DMS 273 (cell line): ENCODE measurements around the gene TATDN2.
"Not testable (repeated sequence)": the region's sequence is repeated elsewhere in the genome, so short reads cannot be mapped to it uniquely, and the experiment has no call there.

Experiments used
- DNase-seq: peaks from one replicate; lab custom pipeline; 2025; ENCODE audit not compliant: unreplicated experiment; lab: John Stamatoyannopoulos, UW

TATDN2 gene

DNA sequence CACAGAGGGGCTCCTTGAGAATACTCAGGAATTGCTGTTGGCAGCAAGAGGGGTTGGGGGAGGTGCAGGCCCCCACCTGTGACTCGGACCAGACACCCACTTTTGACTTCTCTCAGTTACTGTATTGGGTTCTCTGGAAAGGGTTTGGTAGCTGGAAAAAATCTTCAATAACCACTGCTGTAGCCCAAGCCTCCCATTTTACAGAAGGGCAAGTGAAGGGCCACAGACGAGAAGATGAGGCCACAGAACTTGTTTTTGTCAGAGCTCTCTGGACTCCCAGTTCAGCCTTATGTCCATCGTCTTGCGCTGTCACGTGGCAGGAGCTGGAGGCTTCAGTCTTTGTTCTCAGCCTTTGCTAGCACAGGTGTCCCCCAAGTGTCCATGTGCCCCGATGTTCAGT is 12.7 kb upstream of the TATDN2 start:
- no peak for DNase-seq

DNA sequence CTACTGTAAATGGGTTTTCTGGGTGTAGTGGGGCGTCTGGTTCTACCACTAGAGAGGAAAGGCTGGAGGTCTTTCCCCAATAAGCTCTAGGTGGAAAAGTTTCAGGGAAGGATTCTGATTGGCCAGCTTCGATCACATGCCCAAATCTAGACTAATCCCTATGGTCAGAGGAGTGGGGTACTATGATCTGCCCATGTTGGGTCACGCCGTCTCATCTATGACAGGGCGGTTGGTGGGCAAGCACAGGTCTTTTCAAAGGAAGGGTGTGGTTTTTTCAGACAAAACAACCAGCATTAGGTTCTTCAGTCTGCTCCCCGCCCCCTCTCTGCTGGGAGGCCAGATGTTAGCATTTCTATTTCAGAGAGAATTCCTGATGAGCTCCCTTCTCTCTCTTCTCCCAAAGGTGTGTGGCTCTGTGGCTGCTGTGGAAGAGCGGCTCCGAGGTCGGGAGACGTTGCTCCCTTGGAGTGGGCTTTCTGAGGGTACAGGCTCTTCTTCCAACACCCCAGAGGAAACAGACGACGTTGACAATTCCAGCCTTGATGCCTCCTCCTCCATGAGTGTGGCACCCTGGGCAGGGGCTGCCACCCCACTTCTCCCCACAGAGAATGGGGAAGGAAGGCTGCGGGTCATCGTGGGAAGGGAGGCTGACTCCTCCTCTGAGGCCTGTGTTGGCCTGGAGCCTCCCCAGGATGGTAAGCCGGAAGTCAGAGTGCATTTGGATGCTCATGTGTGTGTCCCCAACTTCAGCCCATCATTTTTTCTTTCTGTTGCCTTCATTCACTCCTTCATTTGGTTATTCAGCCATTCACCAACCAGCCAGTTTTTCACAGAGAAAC is 9.7 kb upstream of the TATDN2 start:
- DNase-seq = peak; percentile 16

DNA sequence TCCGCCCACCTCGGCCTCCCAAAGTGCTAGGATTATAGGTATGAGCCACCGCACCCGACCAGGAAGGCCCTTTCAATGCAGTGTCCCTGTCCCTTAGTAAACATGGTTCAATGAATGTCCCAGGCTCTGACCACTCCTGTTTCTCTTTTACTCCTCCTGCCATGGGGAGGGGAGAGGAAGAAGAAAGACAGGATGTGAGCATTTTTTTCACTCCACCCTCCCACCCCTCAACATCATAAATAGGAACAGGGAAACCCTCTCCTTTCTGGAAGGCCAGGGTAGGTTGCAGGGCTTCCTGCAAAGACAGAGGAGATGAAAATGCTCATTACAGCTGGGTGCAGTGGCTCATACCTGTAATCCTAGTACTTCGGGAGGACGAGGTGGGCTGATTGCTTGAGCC is 7.5 kb upstream of the TATDN2 start:
- DNase-seq = no peak

DNA sequence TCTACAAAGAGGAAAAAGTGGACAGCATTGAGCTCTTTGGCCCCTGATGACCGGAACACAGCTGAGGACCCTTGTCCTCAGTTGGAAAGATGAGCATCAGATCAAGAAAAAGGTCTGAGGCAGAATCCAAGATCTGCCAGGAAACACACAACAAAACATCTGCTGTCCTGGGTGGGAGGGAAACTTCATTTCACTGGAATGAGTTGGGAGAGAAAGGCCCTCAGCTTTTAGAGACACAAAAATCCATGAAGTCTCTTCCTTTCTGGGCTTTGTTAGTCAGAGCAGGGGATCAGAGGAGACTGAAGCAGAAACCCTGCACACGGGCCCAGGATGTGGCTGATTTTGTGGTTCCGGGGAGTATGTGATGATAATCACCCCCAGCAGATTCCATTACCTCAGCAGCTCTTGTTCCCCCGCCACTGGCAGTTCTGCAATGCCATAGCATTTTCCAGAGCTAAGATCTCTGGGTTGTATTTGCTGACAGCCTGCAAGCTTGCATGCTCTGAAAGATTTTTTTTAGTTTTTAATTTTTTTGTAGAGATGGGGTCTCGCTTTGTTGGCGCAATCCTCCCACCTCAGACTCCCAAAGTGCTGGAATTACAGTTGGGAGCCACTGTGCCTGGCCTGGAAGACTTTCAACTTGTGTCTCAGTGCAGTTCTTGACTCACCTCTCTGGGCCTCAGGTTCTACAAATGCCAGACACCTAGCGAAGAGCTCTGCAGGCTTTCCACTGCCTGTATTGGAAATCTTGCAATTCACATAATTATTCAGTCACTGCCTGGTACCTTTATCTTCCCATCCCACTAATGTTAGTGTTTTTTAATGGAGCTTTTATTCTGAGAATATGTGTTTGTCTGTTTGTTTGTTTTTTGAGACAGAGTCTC is 5.8 kb upstream of the TATDN2 start:
- no peak for DNase-seq

DNA sequence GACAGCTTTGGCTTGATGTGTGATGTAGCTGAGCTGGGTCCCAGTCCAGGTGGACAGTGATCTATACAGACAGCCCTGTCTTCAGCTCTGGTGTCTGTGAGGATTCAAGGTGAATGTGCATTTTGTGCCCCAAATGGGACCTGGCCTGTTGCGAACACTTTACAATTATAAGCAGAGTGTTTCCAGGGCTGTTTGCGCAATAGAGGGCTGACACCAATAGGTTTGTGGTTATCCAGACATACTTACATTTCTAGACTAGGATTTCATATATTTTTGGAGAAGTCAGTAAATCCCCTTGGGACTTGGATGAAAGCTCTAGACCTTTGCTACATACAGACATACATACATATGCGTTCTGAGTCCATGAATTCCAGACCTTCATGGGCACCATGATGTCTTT is 4.2 kb upstream of the TATDN2 start:
- no peak for DNase-seq

DNA sequence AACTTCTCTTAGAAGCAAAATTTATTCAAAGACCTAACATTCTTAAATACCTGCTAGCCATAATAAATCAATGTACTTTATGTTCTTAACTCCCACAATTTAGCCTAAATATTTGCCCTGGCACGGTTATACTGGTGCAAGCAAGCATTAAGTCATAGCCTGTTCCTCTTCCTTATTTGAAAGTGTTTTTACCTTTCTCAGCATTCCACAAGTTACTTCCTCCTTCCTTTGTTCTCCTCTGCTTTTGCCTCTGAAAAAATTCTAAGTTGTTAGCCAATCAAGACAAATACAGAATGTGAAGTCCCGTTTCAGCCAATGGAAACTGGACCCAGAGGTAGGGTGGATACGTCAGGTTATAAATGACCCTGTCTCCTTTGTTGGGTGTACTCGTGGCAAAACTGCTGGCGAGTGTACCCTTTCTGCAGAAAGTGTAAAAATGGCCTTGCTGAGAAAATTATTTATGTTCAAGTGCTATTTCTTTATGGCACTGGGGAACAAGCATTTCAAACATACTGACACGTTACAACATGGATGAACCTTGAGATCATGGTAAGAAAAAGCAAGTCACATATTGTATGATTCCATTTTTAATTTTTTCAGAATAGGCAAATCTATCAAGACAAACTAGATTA is 3.1 kb upstream of the TATDN2 start:
- no peak for DNase-seq

DNA sequence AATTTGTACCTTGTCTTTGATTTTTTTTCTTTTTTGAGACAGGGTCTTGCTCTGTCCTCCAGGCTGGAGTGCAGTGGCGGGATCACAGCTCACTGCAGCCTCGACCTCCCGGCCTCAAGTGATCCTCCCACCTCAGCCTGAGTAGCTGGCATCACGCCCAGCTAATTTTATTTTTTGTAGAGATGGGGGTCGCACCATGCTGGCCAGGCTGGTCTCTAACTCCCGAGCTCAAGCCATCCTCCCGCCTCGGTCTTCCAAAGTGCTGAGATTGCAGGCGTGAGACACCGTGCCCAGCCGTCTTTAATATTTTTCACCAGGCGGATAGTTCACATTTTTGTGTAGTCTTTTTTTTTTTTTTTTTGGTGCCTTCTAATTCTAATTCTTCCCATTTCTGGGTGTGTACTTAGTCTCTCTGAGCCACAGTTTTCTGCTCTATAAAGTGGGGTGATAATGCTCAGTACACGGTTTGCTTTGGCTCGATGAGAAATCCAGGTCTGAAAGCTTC is 528 bp upstream of the TATDN2 start:
- peak; percentile 52 for DNase-seq

DNA sequence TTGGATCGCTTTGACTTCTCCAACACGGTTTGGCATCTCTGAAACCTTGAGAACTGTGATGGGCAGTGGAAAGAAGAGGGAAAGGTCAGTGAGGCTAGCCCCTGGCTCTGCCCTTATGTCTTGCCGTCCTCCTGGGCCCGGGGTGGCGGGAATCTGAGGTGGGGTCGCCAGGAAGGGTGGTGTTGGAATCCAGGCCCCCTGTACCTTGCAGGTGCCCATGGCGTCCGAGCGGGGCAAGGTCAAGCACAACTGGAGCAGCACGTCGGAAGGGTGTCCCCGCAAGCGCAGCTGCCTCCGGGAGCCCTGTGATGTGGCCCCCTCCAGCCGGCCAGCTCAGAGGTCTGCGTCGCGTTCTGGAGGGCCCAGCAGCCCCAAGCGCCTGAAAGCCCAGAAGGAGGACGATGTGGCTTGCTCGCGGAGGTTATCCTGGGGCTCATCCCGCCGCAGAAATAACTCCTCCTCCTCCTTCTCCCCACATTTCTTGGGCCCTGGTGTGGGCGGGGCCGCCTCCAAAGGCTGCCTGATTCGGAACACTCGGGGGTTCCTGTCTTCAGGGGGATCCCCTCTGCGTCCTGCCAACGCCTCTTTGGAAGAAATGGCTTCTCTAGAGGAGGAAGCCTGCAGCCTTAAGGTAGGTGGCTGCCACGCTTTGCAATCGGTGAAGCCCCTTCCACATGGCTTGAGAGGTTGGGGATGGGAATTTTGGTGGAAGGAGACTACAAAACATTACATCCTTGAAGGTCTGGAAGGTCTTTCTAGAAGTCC is 907 bp downstream of the TATDN2 start:
- peak; percentile 32 for DNase-seq

DNA sequence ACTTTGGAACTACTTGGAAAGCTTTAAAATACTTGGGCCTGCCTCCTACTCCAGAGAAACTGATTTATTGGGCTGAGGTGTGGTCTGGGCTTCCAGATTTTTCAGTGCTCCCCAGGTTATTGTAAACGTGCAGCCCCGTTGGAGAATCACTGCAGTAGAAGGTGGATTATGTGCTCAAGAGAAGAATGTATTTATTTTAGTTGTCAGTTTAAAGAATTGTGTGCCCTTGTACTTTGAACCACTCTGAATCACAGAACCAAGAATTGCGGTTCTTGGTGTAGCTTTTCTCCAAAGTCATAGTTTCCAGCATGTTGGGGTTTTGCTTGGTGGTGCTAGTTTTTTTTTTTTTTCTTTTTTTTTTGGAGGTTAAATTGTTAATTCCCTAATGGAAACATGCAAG is 1.6 kb downstream of the TATDN2 start:
- no peak for DNase-seq

DNA sequence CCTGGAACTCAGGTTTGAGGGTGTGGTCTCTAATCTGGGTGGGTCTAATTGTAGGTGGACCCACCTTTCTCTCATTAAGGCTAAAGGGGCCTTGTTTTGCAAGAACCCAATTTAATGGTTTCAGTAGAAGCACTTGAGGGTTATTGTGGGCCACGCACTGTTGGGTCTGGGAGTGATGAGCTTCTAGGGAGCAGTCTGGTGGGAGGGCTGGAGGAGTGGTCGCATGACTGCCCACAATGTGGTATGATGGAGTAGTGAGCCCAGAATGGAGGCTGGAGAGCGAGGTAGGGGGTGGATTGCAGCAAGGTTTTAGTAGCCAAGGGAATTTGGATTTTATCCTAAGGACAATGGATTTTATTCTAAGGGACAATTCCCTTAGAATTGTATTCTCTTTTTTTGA is 2.7 kb downstream of the TATDN2 start:
- DNase-seq = no peak

DNA sequence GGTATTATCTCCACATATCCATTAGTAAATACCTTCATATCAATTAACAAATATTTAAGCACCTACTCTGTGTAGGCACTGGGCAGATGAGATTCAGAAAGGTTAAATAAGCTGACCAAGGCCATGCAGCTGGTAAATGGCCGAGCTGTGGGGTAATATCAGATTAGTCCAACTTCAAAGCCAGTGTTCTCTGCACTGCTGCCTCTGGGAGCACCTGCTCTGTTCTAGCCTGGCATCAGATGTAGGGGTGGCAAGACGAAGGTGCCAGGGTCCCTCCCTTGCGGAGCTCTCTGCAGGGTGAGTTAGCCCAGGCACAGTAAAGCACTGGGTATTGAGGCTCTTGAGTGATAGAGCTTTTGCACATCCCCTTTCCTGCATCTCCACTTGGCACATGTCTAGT is 5.5 kb downstream of the TATDN2 start:
- DNase-seq = no peak

DNA sequence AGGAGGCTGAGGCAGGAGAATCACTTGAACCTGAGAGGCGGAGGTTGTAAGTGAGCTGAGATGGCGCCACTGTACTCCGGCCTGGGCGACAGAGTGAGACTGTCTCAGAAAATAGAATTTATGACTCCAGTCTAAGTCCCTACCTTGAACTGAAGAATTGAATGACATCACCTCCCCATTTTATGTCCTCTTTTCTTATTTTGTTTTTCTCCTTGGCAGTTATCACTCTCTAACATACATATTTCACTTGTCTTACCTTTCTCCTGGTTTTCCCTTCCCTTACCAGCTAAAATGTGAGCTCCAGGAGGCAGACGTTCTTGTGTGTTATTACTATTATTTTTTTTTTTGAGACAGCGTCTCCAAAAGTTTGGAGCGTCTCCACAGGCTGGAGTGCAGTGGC is 7.6 kb downstream of the TATDN2 start:
- no peak for DNase-seq

DNA sequence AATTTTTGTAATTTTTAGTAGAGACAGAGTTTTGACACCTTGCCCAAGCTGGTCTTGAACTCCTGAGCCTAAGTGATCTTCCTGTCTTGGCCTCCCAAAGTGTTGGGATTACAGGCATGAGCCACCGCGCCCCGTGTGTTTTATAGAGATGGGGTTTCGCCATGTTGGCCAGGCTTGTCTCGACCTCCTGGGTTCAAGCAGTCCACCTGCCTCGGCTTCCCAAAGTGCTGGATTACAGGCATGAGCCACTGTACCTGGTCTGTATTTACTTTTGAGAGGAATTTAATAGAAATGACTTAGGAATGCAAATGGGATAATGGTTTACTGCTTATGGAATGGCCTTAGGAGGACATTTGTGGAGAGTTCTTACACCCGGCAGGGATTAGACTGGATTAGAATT is 10.8 kb downstream of the TATDN2 start:
- DNase-seq = no peak

DNA sequence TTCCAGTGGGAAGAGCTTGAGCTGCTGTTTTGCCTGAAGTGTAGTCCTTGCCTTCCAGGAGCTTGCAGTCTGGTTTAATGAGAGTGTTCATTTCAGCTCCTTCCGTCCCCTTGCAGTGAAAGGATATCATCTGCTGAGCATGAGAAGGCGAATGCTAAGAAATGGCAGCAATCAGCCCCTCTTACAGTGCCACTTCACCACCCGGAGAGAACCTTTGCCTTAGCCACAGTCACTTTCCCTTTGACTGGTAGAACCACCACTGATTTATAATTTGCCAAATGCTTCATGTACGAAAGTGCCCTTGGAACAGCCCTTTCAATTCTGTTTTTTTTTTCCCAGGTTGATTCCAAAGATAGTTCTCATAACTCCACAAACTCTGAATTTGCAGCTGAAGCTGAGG is 11.5 kb downstream of the TATDN2 start:
- no peak for DNase-seq

DNA sequence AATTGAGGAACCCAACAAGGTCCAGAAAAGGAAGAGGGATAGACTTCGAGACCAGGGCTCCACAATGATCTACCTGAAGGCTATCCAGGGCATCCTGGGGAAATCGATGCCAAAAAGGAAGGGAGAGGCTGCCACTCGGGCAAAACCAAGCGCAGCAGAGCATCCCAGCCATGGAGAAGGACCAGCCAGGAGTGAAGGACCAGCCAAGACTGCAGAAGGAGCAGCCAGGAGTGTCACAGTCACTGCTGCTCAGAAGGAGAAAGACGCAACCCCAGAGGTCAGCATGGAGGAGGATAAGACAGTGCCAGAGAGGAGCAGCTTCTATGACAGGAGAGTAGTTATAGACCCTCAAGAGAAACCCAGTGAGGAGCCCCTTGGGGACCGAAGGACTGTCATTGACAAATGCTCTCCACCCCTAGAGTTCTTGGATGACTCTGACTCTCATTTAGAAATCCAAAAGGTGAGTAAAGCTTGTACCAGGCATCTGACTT is 12.0 kb downstream of the TATDN2 start:
- no peak for DNase-seq

DNA sequence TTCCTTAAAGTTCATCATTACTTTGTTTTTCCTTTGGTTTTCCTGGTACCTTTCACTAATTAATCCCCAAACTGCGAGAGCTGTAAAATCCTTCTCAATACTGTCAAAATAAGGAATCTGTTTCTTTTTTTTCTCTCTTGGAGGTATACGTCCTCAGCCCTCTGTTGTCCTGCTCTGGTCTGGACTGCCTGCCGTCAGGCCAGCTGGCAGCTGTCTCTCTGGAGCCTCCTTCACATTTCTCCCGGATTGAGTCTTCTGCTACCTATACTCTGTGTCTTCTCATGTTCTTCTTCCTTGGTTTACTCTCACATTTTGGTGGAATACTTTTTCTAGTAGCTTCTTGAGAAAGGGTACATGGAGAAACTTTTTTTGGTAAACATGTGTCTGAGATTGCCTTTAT is 13.8 kb downstream of the TATDN2 start:
- no peak for DNase-seq

DNA sequence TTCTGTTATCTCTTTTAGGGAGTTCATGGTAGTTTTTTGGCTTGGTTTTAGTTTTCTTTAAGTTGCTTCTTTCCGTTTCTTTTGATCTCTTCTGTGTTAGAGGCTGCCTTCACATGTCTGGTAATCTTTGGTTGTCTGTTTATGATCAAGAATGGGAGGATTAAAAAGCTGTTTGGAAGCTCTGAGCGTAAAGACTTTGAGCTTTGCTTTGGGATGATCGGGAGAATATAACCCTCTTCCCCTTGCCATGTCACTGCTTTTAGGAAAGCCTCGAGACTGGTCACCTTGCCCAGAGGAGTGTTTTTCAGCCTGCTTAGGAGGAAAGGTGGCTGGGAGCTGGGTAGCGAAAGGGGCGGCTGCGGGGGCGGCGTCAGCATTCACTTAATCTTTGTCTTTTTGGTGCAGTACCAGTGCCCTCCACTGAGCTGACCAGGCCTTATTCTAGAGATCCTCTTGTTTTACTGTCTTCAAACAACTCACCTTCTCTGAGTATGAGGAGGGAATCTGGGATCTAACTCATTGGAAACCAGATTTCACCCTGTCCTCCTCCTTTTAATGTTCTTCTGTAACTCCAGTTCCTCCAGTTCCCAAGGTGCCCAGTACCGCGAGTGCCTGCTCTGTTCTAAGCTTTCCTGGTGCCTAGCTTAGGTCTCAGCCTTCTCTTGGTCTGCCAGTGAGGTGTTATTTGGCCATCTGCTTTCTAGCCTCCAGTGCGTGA is 15.5 kb downstream of the TATDN2 start:
- peak; percentile 45 for DNase-seq

DNA sequence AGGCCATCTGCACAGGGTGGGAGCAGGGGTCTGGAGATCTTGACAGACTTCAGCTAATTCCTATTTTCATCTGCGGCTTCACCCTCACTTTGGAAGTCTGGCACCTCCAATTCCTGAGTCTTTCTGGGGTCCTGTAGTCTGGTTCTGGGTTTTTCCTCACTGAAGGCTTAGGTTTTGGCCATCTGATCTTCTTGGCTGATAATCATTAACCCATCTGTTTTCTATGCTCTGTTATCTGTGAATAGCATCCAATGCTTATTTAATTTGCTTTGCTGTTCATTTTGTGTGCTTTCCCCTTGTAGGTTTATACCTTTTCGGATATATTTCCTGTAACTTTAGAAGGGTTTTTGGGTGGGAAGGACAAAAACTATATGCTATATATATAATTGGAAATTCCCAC is 17.6 kb downstream of the TATDN2 start:
- DNase-seq = no peak

DNA sequence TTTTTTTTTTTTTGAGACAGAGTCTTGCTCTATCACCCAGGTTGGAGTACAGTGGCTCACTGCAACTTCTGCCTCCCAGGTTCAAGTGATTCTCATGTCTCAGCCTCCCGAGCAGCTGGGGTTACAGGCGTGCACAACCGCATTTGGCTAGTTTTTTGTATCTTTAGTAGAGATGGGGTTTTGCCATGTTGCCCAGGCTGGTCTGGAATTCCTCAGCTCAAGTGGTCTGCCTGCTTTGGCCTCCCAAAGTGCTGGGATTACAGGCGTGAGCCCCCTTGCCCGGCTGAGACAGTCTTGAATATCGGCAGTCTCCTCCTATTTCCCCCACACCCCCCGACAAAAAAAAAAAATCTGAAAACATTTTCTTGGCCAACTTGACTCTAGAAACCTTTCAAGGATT is 18.7 kb downstream of the TATDN2 start:
- DNase-seq = not testable (repeated sequence)

DNA sequence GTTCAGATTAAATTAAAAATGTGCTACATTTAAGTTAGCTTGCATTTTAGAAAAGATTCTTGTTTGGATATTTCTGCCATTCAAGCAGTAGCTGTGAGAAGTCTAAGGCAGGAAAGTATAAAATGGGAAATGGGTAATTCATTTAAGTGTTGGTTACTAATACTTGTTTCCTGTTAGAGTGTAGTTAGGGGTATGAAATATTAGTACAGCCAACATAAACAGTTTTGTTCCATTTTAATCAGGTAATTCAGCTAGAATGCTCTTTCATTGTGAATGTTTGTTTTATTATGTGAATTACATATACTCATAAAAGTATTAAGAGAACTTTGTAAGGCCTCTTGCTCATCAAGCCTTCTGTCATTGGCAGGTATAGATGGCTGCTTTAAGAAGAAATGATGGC is 19.9 kb downstream of the TATDN2 start:
- no peak for DNase-seq
